ENCODE data around the gene IFT20. TPM values are rescaled to one million over a fixed set of nuclear protein-coding genes. Genes with fewer than 3 reads are reported as not detected.

IFT20 gene
- polyA plus RNA-seq (2013, experiment 1 of 2; ENCODE audit: insufficient read length) = 53.5 TPM
- 55.4 TPM for polyA plus RNA-seq (2013, experiment 2 of 2; ENCODE audit: insufficient read length)

GRCh38 chr17:28335201-28335958, at the start of gene IFT20, which contains the start of gene TNFAIP1:
TSS of gene IFT20 (minus strand) at chr17:28335472. CDS start at chr17:28331985, 3,487 bp downstream.
TSS of gene TNFAIP1 (plus strand) at chr17:28335761. CDS start at chr17:28339522, 3,761 bp downstream.
- peak; percentile 100 for DNase-seq

GRCh38 chr17:28385037-28385400, 49.7 kb upstream of the IFT20 start:
- DNase-seq = no peak

GRCh38 chr17:28384281-28385036, 49.2 kb upstream of the IFT20 start:
- DNase-seq = no peak

- no peak for DNase-seq
Observed at GRCh38 chr17:28381141-28381825, 46.0 kb upstream of the IFT20 start.

- DNase-seq = peak; percentile 17
Observed at GRCh38 chr17:28379814-28380801, 44.8 kb upstream of the IFT20 start.

- no peak for DNase-seq
Observed at GRCh38 chr17:28372945-28373274, 37.6 kb upstream of the IFT20 start.

GRCh38 chr17:28372203-28372944, 37.1 kb upstream of the IFT20 start:
- DNase-seq = peak; percentile 24

GRCh38 chr17:28371245-28372202, 36.3 kb upstream of the IFT20 start, which contains the start of gene SARM1:
TSS of gene SARM1 (plus strand) at chr17:28371694. CDS start at chr17:28372033, 339 bp downstream.
- DNase-seq = peak; percentile 93

- DNase-seq = no peak
Observed at GRCh38 chr17:28370744-28371103, 35.5 kb upstream of the IFT20 start.

- DNase-seq = peak; percentile 12
Observed at GRCh38 chr17:28370035-28370743, 34.9 kb upstream of the IFT20 start, which contains the start of gene VTN. TSS of gene VTN (minus strand) at chr17:28370307. CDS start at chr17:28370203, 104 bp downstream.

GRCh38 chr17:28369684-28370034, 34.4 kb upstream of the IFT20 start:
- DNase-seq = no peak

- no peak for DNase-seq
Observed at GRCh38 chr17:28368915-28369683, 33.8 kb upstream of the IFT20 start.

- DNase-seq = no peak
Observed at GRCh38 chr17:28368306-28368831, 33.1 kb upstream of the IFT20 start.

GRCh38 chr17:28367641-28368305, 32.5 kb upstream of the IFT20 start:
- DNase-seq = no peak

GRCh38 chr17:28366605-28367004, 31.3 kb upstream of the IFT20 start:
- DNase-seq = no peak

- no peak for DNase-seq
Observed at GRCh38 chr17:28365487-28365886, 30.2 kb upstream of the IFT20 start.

- no peak for DNase-seq
Observed at GRCh38 chr17:28364665-28365363, 29.5 kb upstream of the IFT20 start, which contains the start of gene SEBOX. TSS of gene SEBOX (minus strand) at chr17:28365199. CDS start at chr17:28365151, 48 bp downstream.
